ENCODE results near the gene MDK.
"Not testable (repeated sequence)": the region's sequence is repeated elsewhere in the genome, so short reads cannot be mapped to it uniquely, and the experiment has no call there.

MDK gene

DNA sequence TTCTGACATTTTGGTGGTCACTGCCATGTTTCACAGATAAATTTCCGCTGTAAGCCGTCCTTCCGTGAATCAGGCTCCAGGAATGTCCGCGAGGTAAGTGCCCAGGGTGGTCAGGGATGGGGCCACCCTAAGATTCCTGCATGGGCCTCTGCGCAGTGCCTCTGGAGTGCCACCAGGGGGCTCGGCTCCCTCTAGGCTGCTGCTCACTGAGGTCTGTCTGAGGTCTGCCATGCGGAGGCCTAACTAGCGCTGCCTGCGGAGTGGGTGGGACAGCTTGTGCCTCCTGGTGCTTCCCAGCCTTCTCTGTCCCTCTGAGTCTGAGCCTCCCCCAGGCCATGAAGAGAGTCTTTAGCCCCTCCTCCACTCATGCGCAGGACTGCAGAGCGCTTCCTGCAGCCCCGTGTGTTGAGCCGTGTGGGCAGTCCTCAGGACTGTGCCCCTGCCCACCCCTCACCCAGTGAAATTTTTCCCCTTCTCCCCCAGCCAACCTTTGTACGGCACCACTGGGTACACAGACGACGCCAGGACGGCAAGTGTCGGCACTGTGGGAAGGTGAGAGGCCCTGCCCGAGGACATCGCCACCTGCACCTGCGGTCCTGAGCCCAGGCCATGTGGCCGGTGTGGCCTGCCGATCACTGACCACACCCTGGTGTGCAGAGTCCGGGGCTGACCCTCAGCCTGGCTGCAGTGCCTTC lies 11.9 kb upstream of the MDK start:
- peak; percentile 72 for DNase-seq

- no peak for DNase-seq
These were observed 11.2 kb upstream of the MDK start for GRCh38 chr11:46370253-46370652.

DNA sequence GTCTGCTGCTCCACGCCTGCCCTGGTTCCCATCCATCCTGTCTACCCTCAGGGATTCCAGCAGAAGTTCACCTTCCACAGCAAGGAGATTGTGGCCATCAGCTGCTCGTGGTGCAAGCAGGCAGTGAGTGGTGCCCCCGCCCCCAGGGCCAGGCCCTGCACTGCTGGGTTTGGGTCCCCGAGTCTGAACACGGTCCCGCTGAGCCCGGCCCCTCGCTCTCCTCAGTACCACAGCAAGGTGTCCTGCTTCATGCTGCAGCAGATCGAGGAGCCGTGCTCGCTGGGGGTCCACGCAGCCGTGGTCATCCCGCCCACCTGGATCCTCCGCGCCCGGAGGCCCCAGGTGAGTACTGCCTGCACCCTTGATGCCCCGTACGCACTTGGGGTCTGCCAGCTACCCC lies 10.2 kb upstream of the MDK start:
- DNase-seq = not testable (repeated sequence)

GRCh38 chr11:46372086-46372485 lies 9.4 kb upstream of the MDK start:
- no peak for DNase-seq

- not testable (repeated sequence) for DNase-seq
These were observed 9.0 kb upstream of the MDK start for GRCh38 chr11:46372501-46372900.

DNA sequence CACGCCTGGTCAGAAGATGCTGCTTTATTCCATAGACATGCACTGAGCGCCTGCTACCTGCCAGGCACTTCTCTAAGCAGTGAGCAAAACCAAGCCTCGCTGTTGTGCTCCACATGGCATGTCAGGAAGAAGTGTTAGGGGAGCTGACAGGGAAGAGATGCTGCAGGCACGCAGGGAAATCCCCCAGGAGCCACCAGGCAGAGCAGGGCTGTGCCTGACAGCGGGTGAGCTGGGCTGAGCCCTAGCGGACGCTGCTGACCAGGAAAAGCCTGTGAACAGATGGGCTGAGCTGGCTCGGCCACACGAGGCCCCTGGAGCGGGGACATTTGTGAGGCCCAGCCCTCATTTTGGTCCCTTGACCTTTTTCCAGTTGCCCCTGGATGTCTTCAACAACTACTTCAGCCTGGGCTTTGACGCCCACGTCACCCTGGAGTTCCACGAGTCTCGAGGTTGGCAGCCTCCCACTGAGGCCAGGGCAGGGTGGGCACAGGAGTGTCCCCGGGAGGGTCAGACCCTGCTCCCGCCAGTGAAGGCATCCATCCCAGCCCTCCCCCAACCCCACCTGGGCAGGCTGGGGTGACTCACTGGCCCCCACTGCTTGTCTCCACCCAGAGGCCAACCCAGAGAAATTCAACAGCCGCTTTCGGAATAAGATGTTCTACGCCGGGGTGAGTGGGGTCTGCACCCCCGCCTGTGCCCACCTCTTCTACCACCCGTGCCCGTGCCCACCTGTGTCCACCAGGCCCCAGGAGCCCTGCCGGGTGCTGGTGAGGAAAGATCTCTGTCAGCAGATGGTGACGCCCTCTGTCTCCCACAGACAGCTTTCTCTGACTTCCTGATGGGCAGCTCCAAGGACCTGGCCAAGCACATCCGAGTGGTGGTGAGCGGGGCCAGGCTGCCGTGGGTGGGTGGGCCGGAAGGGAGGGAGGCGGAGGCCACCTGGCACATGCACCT lies 7.4 kb upstream of the MDK start:
- DNase-seq = peak; percentile 24

GRCh38 chr11:46374815-46375214 lies 6.7 kb upstream of the MDK start:
- no peak for DNase-seq

- DNase-seq = peak; percentile 23
These were observed 5.9 kb upstream of the MDK start for GRCh38 chr11:46375392-46376101.

DNA sequence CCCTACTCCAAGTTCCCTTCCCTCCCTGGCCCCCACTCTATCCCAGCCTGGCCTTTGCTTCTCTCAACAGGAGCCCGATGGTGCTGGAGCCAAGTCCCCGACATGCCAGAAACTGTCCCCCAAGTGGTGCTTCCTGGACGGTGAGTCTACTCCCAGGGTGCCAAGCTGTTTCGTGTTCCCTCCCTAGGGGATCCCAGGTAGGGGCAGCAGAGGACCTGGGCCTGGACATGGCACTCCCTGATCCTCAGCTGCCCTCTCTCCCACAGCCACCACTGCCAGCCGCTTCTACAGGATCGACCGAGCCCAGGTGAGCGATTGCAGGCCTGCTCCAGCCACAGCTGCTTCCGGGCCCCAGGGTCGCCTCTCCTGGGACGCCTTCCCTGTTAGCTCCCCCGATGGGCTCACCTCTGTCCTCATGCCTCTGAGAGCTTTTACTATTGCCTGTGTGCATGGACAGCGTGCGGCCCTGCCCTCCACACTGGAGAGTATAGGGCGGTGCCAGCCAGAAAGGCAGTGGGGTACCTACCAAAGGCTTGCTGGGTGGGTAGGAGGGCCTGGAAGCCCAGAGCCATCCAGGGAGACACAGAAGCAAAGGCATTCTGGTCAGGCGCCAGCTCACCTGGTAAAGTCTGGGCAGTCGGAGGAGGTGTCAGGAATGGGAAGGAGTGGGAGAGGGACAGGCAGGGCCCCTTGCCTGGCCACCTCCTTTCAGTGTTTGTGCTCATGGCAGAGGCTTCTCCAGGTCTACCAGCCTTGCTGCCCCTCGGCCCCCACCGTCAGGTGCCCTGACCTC lies 5.0 kb upstream of the MDK start:
- DNase-seq = peak; percentile 22

GRCh38 chr11:46377290-46377689 lies 4.2 kb upstream of the MDK start:
- DNase-seq = no peak

- DNase-seq = no peak
These were observed 3.6 kb upstream of the MDK start for GRCh38 chr11:46377831-46378230.

GRCh38 chr11:46378296-46378695 lies 3.2 kb upstream of the MDK start:
- DNase-seq = peak; percentile 27

DNA sequence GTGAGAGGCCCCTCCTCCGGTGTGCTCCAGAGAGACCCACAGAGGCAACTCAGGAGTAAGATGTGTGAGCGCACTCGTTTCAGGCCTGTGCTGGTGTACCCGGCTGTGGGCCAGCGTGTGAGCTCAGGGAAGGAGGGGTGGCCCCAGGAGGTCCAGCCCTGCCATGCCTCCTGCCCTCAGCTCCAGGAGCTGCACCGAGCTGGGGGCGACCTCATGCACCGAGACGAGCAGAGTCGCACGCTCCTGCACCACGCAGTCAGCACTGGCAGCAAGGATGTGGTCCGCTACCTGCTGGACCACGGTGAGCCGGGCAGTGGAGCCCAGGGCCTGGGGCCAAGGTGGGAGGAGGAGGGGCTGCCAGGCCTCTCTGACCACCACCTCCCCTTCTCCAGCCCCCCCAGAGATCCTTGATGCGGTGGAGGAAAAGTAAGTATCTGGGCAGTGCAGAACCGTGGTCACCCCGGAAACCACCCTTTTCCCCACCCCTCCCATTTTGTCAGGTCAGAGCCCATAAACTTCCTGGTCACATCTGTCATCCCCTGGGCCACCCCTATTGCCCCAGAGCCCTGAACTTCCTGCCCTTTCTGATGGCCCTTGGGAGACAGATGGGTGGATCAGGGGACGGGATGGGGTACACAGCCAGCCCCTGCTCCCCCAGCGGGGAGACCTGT lies 2.5 kb upstream of the MDK start:
- DNase-seq = peak; percentile 27

DNA sequence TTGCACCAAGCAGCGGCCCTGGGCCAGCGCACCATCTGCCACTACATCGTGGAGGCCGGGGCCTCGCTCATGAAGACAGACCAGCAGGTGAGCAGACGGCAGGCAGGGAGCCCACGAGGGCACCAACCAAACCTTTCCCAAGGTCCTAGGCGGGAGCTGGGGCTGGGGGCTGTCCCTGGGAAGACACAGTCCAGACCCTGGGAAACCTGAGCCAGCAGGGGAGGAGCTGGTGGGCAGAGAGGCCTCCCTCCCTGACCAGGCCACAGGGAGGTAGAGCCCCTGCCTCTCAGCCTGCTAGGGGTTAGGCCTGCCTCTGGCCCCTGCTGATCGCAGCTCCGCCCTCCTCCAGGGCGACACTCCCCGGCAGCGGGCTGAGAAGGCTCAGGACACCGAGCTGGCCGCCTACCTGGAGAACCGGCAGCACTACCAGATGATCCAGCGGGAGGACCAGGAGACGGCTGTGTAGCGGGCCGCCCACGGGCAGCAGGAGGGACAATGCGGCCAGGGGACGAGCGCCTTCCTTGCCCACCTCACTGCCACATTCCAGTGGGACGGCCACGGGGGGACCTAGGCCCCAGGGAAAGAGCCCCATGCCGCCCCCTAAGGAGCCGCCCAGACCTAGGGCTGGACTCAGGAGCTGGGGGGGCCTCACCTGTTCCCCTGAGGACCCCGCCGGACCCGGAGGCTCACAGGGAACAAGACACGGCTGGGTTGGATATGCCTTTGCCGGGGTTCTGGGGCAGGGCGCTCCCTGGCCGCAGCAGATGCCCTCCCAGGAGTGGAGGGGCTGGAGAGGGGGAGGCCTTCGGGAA lies 1.8 kb upstream of the MDK start:
- not testable (repeated sequence) for DNase-seq

DNA sequence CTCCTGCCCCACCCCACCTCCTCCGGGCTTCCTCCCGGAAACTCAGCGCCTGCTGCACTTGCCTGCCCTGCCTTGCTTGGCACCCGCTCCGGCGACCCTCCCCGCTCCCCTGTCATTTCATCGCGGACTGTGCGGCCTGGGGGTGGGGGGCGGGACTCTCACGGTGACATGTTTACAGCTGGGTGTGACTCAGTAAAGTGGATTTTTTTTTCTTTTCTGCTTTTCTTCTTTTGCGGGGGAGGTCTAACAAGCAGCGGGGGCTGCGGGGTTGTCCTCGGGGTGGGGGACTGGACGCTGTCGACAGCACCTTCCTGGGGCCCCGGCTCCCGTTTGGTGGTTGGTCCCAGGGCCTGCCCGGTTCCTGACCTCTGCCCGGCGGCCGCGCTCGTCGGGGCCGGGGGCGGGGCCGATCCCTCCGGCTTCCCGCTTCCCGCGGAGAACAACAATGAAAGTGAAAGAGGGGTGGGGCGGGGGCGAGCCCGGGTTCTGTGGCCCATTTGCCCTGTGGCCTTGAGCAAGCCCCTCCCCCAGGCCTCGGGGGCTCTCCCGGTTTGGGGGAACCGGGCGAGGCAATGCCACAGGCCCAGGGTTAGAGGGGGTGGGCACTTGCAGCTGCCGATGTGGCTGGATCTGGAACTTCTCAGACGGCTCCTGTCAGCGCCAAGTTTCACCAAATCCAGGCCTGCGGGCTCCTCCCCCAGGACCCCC lies 975 bp upstream of the MDK start:
- peak; percentile 78 for DNase-seq

GRCh38 chr11:46381819-46382645 lies 563 bp downstream of the MDK start:
- DNase-seq = no peak

- peak; percentile 34 for DNase-seq
These were observed 1.4 kb downstream of the MDK start for GRCh38 chr11:46382646-46383403.

GRCh38 chr11:46383404-46383758 lies 1.9 kb downstream of the MDK start:
- DNase-seq = no peak
